GM23338 (cell line): Measurements from ENCODE around the gene COL24A1. TPM values are rescaled to one million over a fixed set of nuclear protein-coding genes. Genes with fewer than 3 reads are reported as not detected.

Experiments used
- ATAC-seq: fragments of 200-7000 bp; cut with Tn5 transposase; 3 replicates; pipeline ENCODE4 v1.9.1; 2020
- DNase-seq: peaks from one replicate; pipeline ENCODE4 v3.0.0-alpha.2; 2015; ENCODE audit warnings: low spot score
- H2AFZ ChIP-seq: fragments of 200-600 bp; sonication (generic); 2 replicates; pipeline ENCODE4 v1.8.0; 2016; ENCODE audit warnings: antibody characterized with exemption, mild to moderate bottlenecking, moderate library complexity
- H3F3A ChIP-seq: fragments of 200-600 bp; sonication (generic); replicated peaks from 2 replicates; pipeline ENCODE4 v1.8.0; 2017; ENCODE audit warnings: antibody characterized with exemption, mixed run types, low read depth
- H3K27ac ChIP-seq: fragments of 200-600 bp; sonication (generic); 2 replicates; pipeline ENCODE4 v1.6.1; 2016; ENCODE audit warnings: low read depth
- H3K27me3 ChIP-seq: fragments of 200-600 bp; sonication (generic); 2 replicates; pipeline ENCODE4 v1.8.0; 2016; ENCODE audit warnings: mild to moderate bottlenecking, mixed run types, moderate library complexity; ENCODE audit not compliant: insufficient read depth
- H3K36me3 ChIP-seq: fragments of 200-600 bp; sonication (generic); 2 replicates; pipeline ENCODE4 v1.8.0; 2016; ENCODE audit warnings: mild to moderate bottlenecking; ENCODE audit not compliant: insufficient read depth
- H3K4me1 ChIP-seq: fragments of 200-600 bp; sonication (generic); 2 replicates; pipeline ENCODE4 v1.8.0; 2016; ENCODE audit warnings: mild to moderate bottlenecking, moderate library complexity; ENCODE audit not compliant: insufficient read depth
- H3K4me2 ChIP-seq: fragments of 200-600 bp; sonication (generic); 2 replicates; pipeline ENCODE4 v1.7.1; 2017; ENCODE audit warnings: mixed run types
- H3K4me3 ChIP-seq: fragments of 200-600 bp; sonication (generic); 2 replicates; pipeline ENCODE4 v1.6.1; 2016; ENCODE audit warnings: mixed run types
- H3K79me2 ChIP-seq: fragments of 200-600 bp; sonication (generic); replicated peaks from 2 replicates; pipeline ENCODE4 v1.8.0; 2017; ENCODE audit warnings: mild to moderate bottlenecking; ENCODE audit not compliant: insufficient read depth
- H3K9me2 ChIP-seq: fragments of 200-600 bp; sonication (generic); 2 replicates; pipeline ENCODE4 v1.8.0; 2017; ENCODE audit not compliant: insufficient read depth
- H4K20me1 ChIP-seq: fragments of 200-600 bp; sonication (generic); replicated peaks from 2 replicates; pipeline ENCODE4 v1.8.0; 2017; ENCODE audit warnings: mild to moderate bottlenecking; ENCODE audit not compliant: insufficient read depth
- H3K27ac Mint-ChIP-seq: 2 replicates; pipeline ENCODE4 v1.8.0; 2020; ENCODE audit warnings: inconsistent platforms, mild to moderate bottlenecking, moderate library complexity, mixed read lengths
- H3K27me3 Mint-ChIP-seq: 3 replicates; pipeline ENCODE4 v1.8.0; 2022; ENCODE audit warnings: low read depth, mild to moderate bottlenecking, moderate library complexity, mixed read lengths, inconsistent platforms; ENCODE audit not compliant: insufficient read depth, poor library complexity
- H3K36me3 Mint-ChIP-seq: 3 replicates; pipeline ENCODE4 v1.8.0; 2021; ENCODE audit warnings: low read depth, mild to moderate bottlenecking, inconsistent platforms, moderate library complexity, mixed read lengths
- H3K4me1 Mint-ChIP-seq: 3 replicates; pipeline ENCODE4 v1.8.0; 2020; ENCODE audit warnings: mild to moderate bottlenecking, inconsistent platforms, mixed read lengths
- H3K4me3 Mint-ChIP-seq: 3 replicates; pipeline ENCODE4 v1.8.0; 2021; ENCODE audit warnings: moderate library complexity, mild to moderate bottlenecking, inconsistent platforms, mixed read lengths
- H3K9me3 Mint-ChIP-seq: 3 replicates; pipeline ENCODE4 v1.8.0; 2020; ENCODE audit warnings: moderate library complexity, mild to moderate bottlenecking, inconsistent platforms, mixed read lengths
- CREB1 ChIP-seq: fragments of 250-450 bp; sonication (Bioruptor Pico); IDR thresholded peaks from 2 replicates; pipeline ENCODE4 v1.5.0; 2020; ENCODE audit warnings: low read depth, mild to moderate bottlenecking, moderate library complexity
- CTCF ChIP-seq, 2 experiments: fragments of 200-600 bp in 1 of 2; sonication (generic) in 1 of 2; conservative IDR thresholded peaks; 2 replicates each; pipeline versions ENCODE4 v1.5.1 to v1.6.1; 2016 to 2017; ENCODE audit warnings: antibody characterized with exemption in 2 of 2, low read depth in 2 of 2, mild to moderate bottlenecking in 2 of 2, moderate library complexity in 1 of 2
- ETS1 ChIP-seq: IDR thresholded peaks from 2 replicates; pipeline ENCODE4 v1.6.1; 2016; ENCODE audit warnings: antibody characterized with exemption
- EZH2 ChIP-seq: fragments of 200-600 bp; sonication (generic); IDR thresholded peaks from one replicate; pipeline ENCODE4 v1.8.0; 2017; ENCODE audit warnings: antibody characterized with exemption, mild to moderate bottlenecking, low read depth; ENCODE audit not compliant: unreplicated experiment
- JUNB ChIP-seq: IDR thresholded peaks from one replicate; pipeline ENCODE4 v1.6.1; 2016; ENCODE audit warnings: antibody characterized with exemption; ENCODE audit not compliant: unreplicated experiment
- NANOG ChIP-seq: IDR thresholded peaks from 2 replicates; pipeline ENCODE4 v1.6.1; 2016; ENCODE audit warnings: antibody characterized with exemption, borderline replicate concordance
- POLR2AphosphoS5 ChIP-seq: IDR thresholded peaks from 2 replicates; pipeline ENCODE4 v1.6.1; 2016; ENCODE audit warnings: antibody characterized with exemption, low read depth
- REST ChIP-seq: IDR thresholded peaks from one replicate; pipeline ENCODE4 v1.6.1; 2018; ENCODE audit warnings: antibody characterized with exemption; ENCODE audit not compliant: unreplicated experiment
- STAT1 ChIP-seq: IDR thresholded peaks from one replicate; pipeline ENCODE4 v1.6.1; 2016; ENCODE audit warnings: antibody characterized with exemption; ENCODE audit not compliant: unreplicated experiment
- ZNF114 ChIP-seq: fragments of 250-450 bp; sonication (Bioruptor Pico); IDR thresholded peaks from 2 replicates; pipeline ENCODE4 v1.5.0; 2020; ENCODE audit warnings: mild to moderate bottlenecking, moderate library complexity
- ZNF331 ChIP-seq: fragments of 250-450 bp; sonication (Bioruptor Pico); IDR thresholded peaks from 2 replicates; pipeline ENCODE4 v1.5.0; 2020; ENCODE audit warnings: low read depth, mild to moderate bottlenecking, moderate library complexity
- ZNF462 ChIP-seq: fragments of 250-450 bp; sonication (Bioruptor Pico); IDR thresholded peaks from 2 replicates; pipeline ENCODE4 v1.5.0; 2020; ENCODE audit warnings: mild to moderate bottlenecking, moderate library complexity
- polyA plus RNA-seq: library from polyadenylated mRNA; unstranded; fragments of >200 nt; fragmentation: Nextera tagmentation; extraction: Ambion mirVana; gene quantifications from 2 replicates; pipeline ENCODE4 v1.2.1, GENCODE V29; 2016
- total RNA-seq: library from RNA; depleted of rRNA; stranded (reverse); fragments of >200 nt; shearing (Covaris generic); gene quantifications from 2 replicates; pipeline ENCODE4 v1.2.3, GENCODE V29; 2014

The COL24A1 gene
- total and polyA plus RNA-seq, 2 experiments from 2014 or later: 1.2 to 2.1 TPM

- TF ChIP-seq ZNF462 (CRISPR knock-in tag) (no peak), EZH2 (no peak), CREB1 (no peak), JUNB (no peak), ETS1 (no peak)
Observed at GRCh38 chr1:85892366-85892765, 264.2 kb downstream of the COL24A1 start (continued).

- no peak overlapping the region for H3K4me3 Mint-ChIP-seq
- no peaks in the 10 kb centered on the region for H3K27me3 ChIP-seq
- ATAC-seq (no peak), DNase-seq (no peak)
- no peaks in the 10 kb centered on the region for H3K36me3 Mint-ChIP-seq
- no peaks in the 10 kb centered on the region for H3F3A ChIP-seq
- H4K20me1 ChIP-seq: no peaks in the 10 kb centered on the region
- peaks cover under 1% of the 10 kb centered on the region; the same call in 1 of the 3 replicates for H3K4me1 Mint-ChIP-seq
- no peak overlapping the region for H2AFZ ChIP-seq
- H3K9me3 Mint-ChIP-seq: no peaks in the 10 kb centered on the region
- H3K27me3 Mint-ChIP-seq: no peaks in the 10 kb centered on the region
- H3K27ac Mint-ChIP-seq: no peak overlapping the region
- no peaks in the 10 kb centered on the region for H3K4me1 ChIP-seq
- H3K4me3 ChIP-seq: no peak overlapping the region
- no peak overlapping the region for H3K27ac ChIP-seq
- H3K4me2 ChIP-seq: no peak overlapping the region
- no peaks in the 10 kb centered on the region for H3K9me2 ChIP-seq
- no peaks in the 10 kb centered on the region for H3K36me3 ChIP-seq
- no peaks in the 10 kb centered on the region for H3K79me2 ChIP-seq
- TF ChIP-seq ETS1 (no peak), NANOG (no peak), CTCF (conservative IDR thresholded peaks at IDR 0.05; ENCODE audit: low read depth in 2 of 2) (no peak), EZH2 (no peak), ZNF331 (CRISPR knock-in tag) (no peak), CREB1 (no peak), POLR2AphosphoS5 (no peak), STAT1 (no peak), ZNF114 (CRISPR knock-in tag) (no peak), REST (no peak), JUNB (no peak)
Observed at GRCh38 chr1:85889870-85890269, 266.7 kb downstream of the COL24A1 start.
